ENCODE measurements around the gene MDC1. TPM values are rescaled to one million over a fixed set of nuclear protein-coding genes. Genes with fewer than 3 reads are reported as not detected.

Gene MDC1
- total and polyA plus RNA-seq, 2 experiments from 2014 or later = 17.2 to 32.7 TPM

Small RNAs within 50 kb of the gene (small RNA-seq; reads per million reads assigned to genes)
- not detected for gene RF00019 (ENCODE audit: low replicate concordance)
- not detected for gene RN7SL353P (ENCODE audit: low replicate concordance)

Other genes with a start within 250 kb of the MDC1 start
- 36.0 and 44.2 TPM in 2 replicates for gene HLA-E, start 227.8 kb downstream of the MDC1 start, total RNA-seq (2014; rRNA removed; shearing (Covaris generic))
- 15.6 and 15.9 TPM in 2 replicates for gene HLA-E, start 227.8 kb downstream of the MDC1 start, polyA plus RNA-seq (2016; fragmentation: Nextera tagmentation; extraction: Ambion mirVana)
- 29.6 and 42.5 TPM in 2 replicates for gene GNL1, start 160.8 kb downstream of the MDC1 start, total RNA-seq (2014; rRNA removed; shearing (Covaris generic))
- gene GNL1, start 160.8 kb downstream of the MDC1 start, polyA plus RNA-seq (2016; fragmentation: Nextera tagmentation; extraction: Ambion mirVana) = 30.8 and 31.4 TPM in 2 replicates
- 7.5 and 15.2 TPM in 2 replicates for gene PRR3, start 160.0 kb downstream of the MDC1 start, total RNA-seq (2014; rRNA removed; shearing (Covaris generic))
- gene PRR3, start 160.0 kb downstream of the MDC1 start, polyA plus RNA-seq (2016; fragmentation: Nextera tagmentation; extraction: Ambion mirVana) = 8.2 and 10.9 TPM in 2 replicates
- 85.8 and 92.6 TPM in 2 replicates for gene ABCF1, start 145.8 kb downstream of the MDC1 start, total RNA-seq (2014; rRNA removed; shearing (Covaris generic))
- gene ABCF1, start 145.8 kb downstream of the MDC1 start, polyA plus RNA-seq (2016; fragmentation: Nextera tagmentation; extraction: Ambion mirVana) = 244 and 279 TPM in 2 replicates
- gene PPP1R10, start 100.0 kb downstream of the MDC1 start, total RNA-seq (2014; rRNA removed; shearing (Covaris generic)) = 41.0 and 41.3 TPM in 2 replicates
- 41.9 and 42.9 TPM in 2 replicates for gene PPP1R10, start 100.0 kb downstream of the MDC1 start, polyA plus RNA-seq (2016; fragmentation: Nextera tagmentation; extraction: Ambion mirVana)
- 49.1 and 49.2 TPM in 2 replicates for gene MRPS18B, start 99.4 kb downstream of the MDC1 start, total RNA-seq (2014; rRNA removed; shearing (Covaris generic))
- 73.6 and 78.8 TPM in 2 replicates for gene MRPS18B, start 99.4 kb downstream of the MDC1 start, polyA plus RNA-seq (2016; fragmentation: Nextera tagmentation; extraction: Ambion mirVana)
- 8.9 and 12.8 TPM in 2 replicates for gene ATAT1, start 90.4 kb downstream of the MDC1 start, total RNA-seq (2014; rRNA removed; shearing (Covaris generic))
- 20.6 and 23.0 TPM in 2 replicates for gene ATAT1, start 90.4 kb downstream of the MDC1 start, polyA plus RNA-seq (2016; fragmentation: Nextera tagmentation; extraction: Ambion mirVana)
- 4.7 and 12.5 TPM in 2 replicates for gene C6orf136, start 70.1 kb downstream of the MDC1 start, total RNA-seq (2014; rRNA removed; shearing (Covaris generic))
- 24.5 and 27.5 TPM in 2 replicates for gene C6orf136, start 70.1 kb downstream of the MDC1 start, polyA plus RNA-seq (2016; fragmentation: Nextera tagmentation; extraction: Ambion mirVana)
- gene DHX16, start 44.3 kb downstream of the MDC1 start, total RNA-seq (2014; rRNA removed; shearing (Covaris generic)) = 30.8 and 31.3 TPM in 2 replicates
- gene DHX16, start 44.3 kb downstream of the MDC1 start, polyA plus RNA-seq (2016; fragmentation: Nextera tagmentation; extraction: Ambion mirVana) = 16.0 and 16.2 TPM in 2 replicates
- 18.2 and 19.2 TPM in 2 replicates for gene PPP1R18, start 30.6 kb downstream of the MDC1 start, total RNA-seq (2014; rRNA removed; shearing (Covaris generic))
- 17.1 and 21.2 TPM in 2 replicates for gene PPP1R18, start 30.6 kb downstream of the MDC1 start, polyA plus RNA-seq (2016; fragmentation: Nextera tagmentation; extraction: Ambion mirVana)
- 11.3 and 13.8 TPM in 2 replicates for gene NRM, start 26.3 kb downstream of the MDC1 start, total RNA-seq (2014; rRNA removed; shearing (Covaris generic))
- gene NRM, start 26.3 kb downstream of the MDC1 start, polyA plus RNA-seq (2016; fragmentation: Nextera tagmentation; extraction: Ambion mirVana) = 29.7 and 33.8 TPM in 2 replicates
- gene TUBB, start 3.1 kb upstream of the MDC1 start, total RNA-seq (2014; rRNA removed; shearing (Covaris generic)) = 1,591 and 1,704 TPM in 2 replicates
- gene TUBB, start 3.1 kb upstream of the MDC1 start, polyA plus RNA-seq (2016; fragmentation: Nextera tagmentation; extraction: Ambion mirVana) = 1,041 and 1,059 TPM in 2 replicates
- gene FLOT1, start 25.4 kb upstream of the MDC1 start, total RNA-seq (2014; rRNA removed; shearing (Covaris generic)) = 70.4 and 94.5 TPM in 2 replicates
- gene FLOT1, start 25.4 kb upstream of the MDC1 start, polyA plus RNA-seq (2016; fragmentation: Nextera tagmentation; extraction: Ambion mirVana) = 72.2 and 75.1 TPM in 2 replicates
- 14.1 and 19.9 TPM in 2 replicates for gene IER3, start 27.3 kb upstream of the MDC1 start, total RNA-seq (2014; rRNA removed; shearing (Covaris generic))
- 21.2 and 23.3 TPM in 2 replicates for gene IER3, start 27.3 kb upstream of the MDC1 start, polyA plus RNA-seq (2016; fragmentation: Nextera tagmentation; extraction: Ambion mirVana)
- gene DDR1, start 167.2 kb upstream of the MDC1 start, total RNA-seq (2014; rRNA removed; shearing (Covaris generic)) = 140 and 154 TPM in 2 replicates
- 58.3 and 71.6 TPM in 2 replicates for gene DDR1, start 167.2 kb upstream of the MDC1 start, polyA plus RNA-seq (2016; fragmentation: Nextera tagmentation; extraction: Ambion mirVana)
- 32.6 and 46.5 TPM in 2 replicates for gene GTF2H4, start 190.9 kb upstream of the MDC1 start, total RNA-seq (2014; rRNA removed; shearing (Covaris generic))
- gene GTF2H4, start 190.9 kb upstream of the MDC1 start, polyA plus RNA-seq (2016; fragmentation: Nextera tagmentation; extraction: Ambion mirVana) = 14.1 and 14.8 TPM in 2 replicates
- 34.0 and 36.4 TPM in 2 replicates for gene VARS2, start 197.0 kb upstream of the MDC1 start, total RNA-seq (2014; rRNA removed; shearing (Covaris generic))
- gene VARS2, start 197.0 kb upstream of the MDC1 start, polyA plus RNA-seq (2016; fragmentation: Nextera tagmentation; extraction: Ambion mirVana) = 13.7 and 14.2 TPM in 2 replicates
- gene SFTA2, start 214.9 kb upstream of the MDC1 start, total RNA-seq (2014; rRNA removed; shearing (Covaris generic)) = not detected in 2 replicates
- gene SFTA2, start 214.9 kb upstream of the MDC1 start, polyA plus RNA-seq (2016; fragmentation: Nextera tagmentation; extraction: Ambion mirVana) = not detected in 2 replicates
- gene MUCL3, start 223.7 kb upstream of the MDC1 start, total RNA-seq (2014; rRNA removed; shearing (Covaris generic)) = 0.12 TPM in 1 of 2 replicates, not detected in the other
- 0.32 and 0.40 TPM in 2 replicates for gene MUCL3, start 223.7 kb upstream of the MDC1 start, polyA plus RNA-seq (2016; fragmentation: Nextera tagmentation; extraction: Ambion mirVana)